Naive thymus-derived CD8-positive, alpha-beta T cell (primary cell): ENCODE results near the gene WNT10A. TPM values are rescaled to one million over a fixed set of nuclear protein-coding genes. Genes with fewer than 3 reads are reported as not detected.
"Not testable (repeated sequence)": the region's sequence is repeated elsewhere in the genome, so short reads cannot be mapped to it uniquely, and the experiment has no call there.

Source experiments
- ATAC-seq, 2 donors: fragments of 150-1000 bp; cut with Tn5 transposase in 1 of 2; sonication (Bioruptor Pico), chemical (Tn5 transposase) in 1 of 2; 1 replicate in 1 of 2; 2 replicates in 1 of 2; pipeline ENCODE4 v1.10.0; 2021; ENCODE audit warnings: mild to moderate bottlenecking in 2 of 2, moderate library complexity in 2 of 2
- POLR2A ChIA-PET: fragments of 350-600 bp; sonication (Branson Sonifier 250); formaldehyde crosslinking; loops from one replicate; lab custom pipeline; 2021; ENCODE audit warnings: antibody characterized with exemption; lab: Charles Lee
- DNase-seq, 10 donors: peaks; one replicate each; pipeline versions ENCODE4 v3.0.0 to v3.0.0-alpha.2; 2020 to 2022
- H3K27ac Mint-ChIP-seq, 10 donors: one replicate each; pipeline ENCODE4 v1.8.0; 2020 to 2022; ENCODE audit warnings: mild to moderate bottlenecking in 10 of 10, mixed read lengths in 10 of 10, moderate library complexity in 4 of 10, inconsistent platforms in 1 of 10
- H3K27me3 Mint-ChIP-seq, 5 donors: one replicate each; pipeline ENCODE4 v1.8.0; 2021 to 2022; ENCODE audit warnings: mixed read lengths in 5 of 5
- H3K36me3 Mint-ChIP-seq, 3 donors: one replicate each; pipeline ENCODE4 v1.8.0; 2020 to 2022; ENCODE audit warnings: mixed read lengths in 3 of 3, mild to moderate bottlenecking in 2 of 3, inconsistent platforms in 1 of 3
- H3K4me1 Mint-ChIP-seq, 4 donors: one replicate each; pipeline ENCODE4 v1.8.0; 2021 to 2022; ENCODE audit warnings: mixed read lengths in 4 of 4
- H3K4me3 Mint-ChIP-seq, 10 donors: one replicate each; pipeline ENCODE4 v1.8.0; 2020 to 2022; ENCODE audit warnings: mild to moderate bottlenecking in 10 of 10, mixed read lengths in 10 of 10, moderate library complexity in 6 of 10, inconsistent platforms in 1 of 10
- H3K9me3 Mint-ChIP-seq, 9 donors: one replicate each; pipeline ENCODE4 v1.8.0; 2020 to 2022; ENCODE audit warnings: mixed read lengths in 9 of 9, mild to moderate bottlenecking in 3 of 9, inconsistent platforms in 1 of 9, moderate library complexity in 1 of 9
- polyA plus RNA-seq, 3 donors: library from polyadenylated mRNA; unstranded; fragments of 300-500 nt; fragmentation: Illumina TruSeq; gene quantifications; one replicate each; pipeline ENCODE4 v1.2.3, GENCODE V29; 2021
- total RNA-seq, 8 experiments: library from RNA in 2 of 8; stranded (reverse) in 2 of 8; gene quantifications; one replicate each; pipeline ENCODE4 v1.2.3 and lab custom pipeline; 2021 to 2026

WNT10A gene
- total RNA-seq (1 to 10 TPM; 1.7 to 1.8 TPM), polyA plus RNA-seq (1 to 10 TPM in 2 of 3 donors, under 1 TPM in 1; 0.53 to 1.2 (median 1.1) TPM), total RNA-seq (lab: John Stamatoyannopoulos, UW) (0.96 to 4.6 (median 1.8) reads per million in 6 experiments)

DNA sequence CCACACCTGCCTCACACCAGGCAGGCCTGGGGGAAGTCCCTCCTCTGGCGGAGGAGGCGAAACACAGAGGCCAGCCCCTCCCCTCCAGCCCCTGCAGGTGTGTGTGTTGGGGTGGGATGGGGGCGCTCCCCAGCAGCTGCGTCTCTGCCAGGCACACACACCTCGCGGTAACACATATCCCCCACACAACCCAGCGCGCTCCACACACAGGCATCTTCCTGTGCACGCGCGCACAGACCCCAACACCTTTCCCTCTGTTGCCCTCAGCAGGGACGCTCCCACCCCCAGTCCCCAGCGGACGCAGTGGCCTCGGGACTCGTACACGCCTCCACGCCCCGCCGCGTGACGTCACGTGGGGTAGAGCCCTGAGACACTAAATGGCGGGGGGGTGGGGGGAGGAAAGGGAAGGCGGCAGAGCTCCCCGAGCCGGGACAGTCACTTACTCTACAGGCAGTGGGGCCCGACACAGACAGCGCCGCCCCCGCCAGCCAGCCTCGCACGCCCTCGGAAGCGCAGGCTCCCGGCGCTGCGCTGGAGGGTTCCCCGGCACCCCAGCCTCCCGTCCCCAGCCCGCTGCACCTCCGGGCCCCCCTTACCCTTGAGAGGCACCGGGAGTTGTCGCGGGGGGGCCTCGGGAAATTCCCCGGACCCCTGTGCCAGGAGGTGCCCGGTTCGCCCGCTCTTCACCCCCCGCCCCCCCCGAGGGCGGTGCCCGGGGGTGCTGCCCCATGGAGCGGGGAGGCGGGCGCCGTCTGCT lies at the start of gene WNT10A:
WNT10A (plus strand) TSS at position 751 of the 757 bp plus-strand sequence. CDS start 144 bp downstream, outside the sequence.
- peaks cover 34 to 66% (median 55%) of the 10 kb centered on the region in 4 donors for H3K4me1 Mint-ChIP-seq
- peak within 1 kb of the TSS; percentile 82 to 96 (median 88) for H3K4me3 Mint-ChIP-seq
- no peaks in the 10 kb centered on the region for H3K36me3 Mint-ChIP-seq
- DNase-seq (peak; percentile 71 to 94 (median 82)), ATAC-seq (peak; percentile 80 to 81)
- peak within 1 kb of the TSS; percentile 83 to 97 (median 94) for H3K27ac Mint-ChIP-seq
- H3K9me3 Mint-ChIP-seq, result no peaks in the 10 kb centered on the region
- POLR2A ChIA-PET, result interaction anchor here (0.6 to 13.6 kb wide), 4 partner anchors 8 to 26 kb away, joined by 3 to 331 read pairs (median 3); no protein-coding TSS in a partner anchor
- peaks cover 0 to 12% (median 9%) of the 10 kb centered on the region in 5 donors for H3K27me3 Mint-ChIP-seq

DNA sequence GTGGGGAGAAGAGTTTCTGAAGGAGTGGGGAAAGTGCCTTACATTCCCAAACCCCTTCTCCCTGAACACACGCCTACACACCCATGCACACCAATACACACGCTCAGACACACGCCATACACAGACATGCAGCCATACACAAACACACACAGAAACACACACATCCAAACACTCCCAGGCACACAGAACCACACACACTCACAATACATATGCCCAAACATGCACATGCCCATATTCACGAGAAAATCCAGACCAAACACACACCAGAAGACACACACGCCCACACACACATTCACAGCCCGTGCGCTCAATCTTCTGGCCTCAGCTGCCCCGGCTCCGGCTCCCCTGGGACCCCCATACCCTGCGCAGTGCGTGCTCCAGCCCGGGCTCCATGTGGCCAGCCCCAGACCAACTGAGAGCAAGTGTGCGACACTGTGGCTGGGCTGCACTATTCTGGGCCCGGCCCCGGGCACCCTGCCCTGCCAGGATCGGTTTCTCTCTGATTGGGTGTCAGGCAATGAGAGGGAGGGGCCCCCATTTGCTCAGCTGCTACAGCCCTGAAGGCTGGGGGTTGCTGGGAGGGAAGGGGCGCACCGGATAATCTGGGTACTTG lies 49.2 kb upstream of the WNT10A start, which contains the start of gene PRKAG3:
PRKAG3 (minus strand) TSS at position 426 of the 613 bp plus-strand sequence.
- no peak for ATAC-seq
- Mint-ChIP-seq H3K4me1 (no peaks in the 10 kb centered on the region), H3K27ac (no peak within 1 kb of the TSS), H3K9me3 (peaks cover 0 to 7% (median 0%) of the 10 kb centered on the region in 9 donors), H3K4me3 (no peak within 1 kb of the TSS), H3K27me3 (peaks cover 15 to 74% (median 46%) of the 10 kb centered on the region in 5 donors), H3K36me3 (peaks cover 0 to 4% (median 0%) of the 10 kb centered on the region in 3 donors)
- no peak for DNase-seq
- POLR2A ChIA-PET, result no interaction called here

DNA sequence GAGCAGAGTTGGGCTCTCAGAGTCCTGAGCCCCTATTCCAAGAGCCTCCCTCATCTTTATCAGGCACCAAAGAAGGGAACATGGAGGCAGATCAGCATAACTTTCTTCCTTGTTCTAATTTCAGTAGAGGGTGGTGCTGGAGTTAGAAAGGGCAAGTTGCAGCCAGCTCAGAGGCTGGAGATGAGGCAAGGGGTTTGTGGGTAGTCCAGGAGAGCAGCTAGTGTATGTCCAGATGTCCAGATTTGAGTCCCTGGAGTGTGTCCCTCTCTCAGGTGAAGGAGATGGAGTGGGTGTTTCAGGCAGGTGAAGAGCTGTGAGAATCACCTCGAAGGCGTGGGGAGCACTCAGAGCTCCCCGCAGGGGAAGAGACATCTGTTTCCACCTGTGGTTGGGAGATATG lies 48.6 kb upstream of the WNT10A start:
- Mint-ChIP-seq H3K27me3 (peaks cover 15 to 76% (median 44%) of the 10 kb centered on the region in 5 donors), H3K4me3 (no peak overlapping the region), H3K36me3 (peaks cover 0 to 7% (median 1%) of the 10 kb centered on the region in 3 donors), H3K27ac (no peak overlapping the region), H3K4me1 (no peaks in the 10 kb centered on the region), H3K9me3 (peaks cover 0 to 10% (median 4%) of the 10 kb centered on the region in 9 donors)
- POLR2A ChIA-PET, result no interaction called here
- no peak for DNase-seq
- ATAC-seq, result no peak

DNA sequence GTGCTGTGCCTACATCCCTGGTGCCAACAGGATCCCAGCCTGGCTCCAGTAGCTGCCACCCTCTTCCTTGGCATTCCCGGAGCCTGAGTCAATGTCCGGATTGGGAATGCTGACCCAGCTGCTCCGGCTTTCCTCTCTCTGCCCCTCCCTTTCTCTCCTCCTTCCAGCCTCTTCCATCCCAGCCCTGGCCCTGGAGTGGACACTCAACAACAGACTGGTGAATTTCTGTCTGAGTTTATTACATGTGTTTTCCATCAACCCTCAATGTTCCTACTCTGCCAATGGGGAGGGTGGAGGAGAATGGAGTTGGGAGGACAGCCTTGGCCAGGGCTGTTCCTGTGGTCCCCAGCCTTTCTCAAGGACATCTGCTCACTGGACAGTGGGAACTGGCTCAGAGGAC lies 48.1 kb upstream of the WNT10A start:
- H3K9me3 Mint-ChIP-seq, result peaks cover 2 to 15% (median 7%) of the 10 kb centered on the region in 9 donors
- no peak for ATAC-seq

DNA sequence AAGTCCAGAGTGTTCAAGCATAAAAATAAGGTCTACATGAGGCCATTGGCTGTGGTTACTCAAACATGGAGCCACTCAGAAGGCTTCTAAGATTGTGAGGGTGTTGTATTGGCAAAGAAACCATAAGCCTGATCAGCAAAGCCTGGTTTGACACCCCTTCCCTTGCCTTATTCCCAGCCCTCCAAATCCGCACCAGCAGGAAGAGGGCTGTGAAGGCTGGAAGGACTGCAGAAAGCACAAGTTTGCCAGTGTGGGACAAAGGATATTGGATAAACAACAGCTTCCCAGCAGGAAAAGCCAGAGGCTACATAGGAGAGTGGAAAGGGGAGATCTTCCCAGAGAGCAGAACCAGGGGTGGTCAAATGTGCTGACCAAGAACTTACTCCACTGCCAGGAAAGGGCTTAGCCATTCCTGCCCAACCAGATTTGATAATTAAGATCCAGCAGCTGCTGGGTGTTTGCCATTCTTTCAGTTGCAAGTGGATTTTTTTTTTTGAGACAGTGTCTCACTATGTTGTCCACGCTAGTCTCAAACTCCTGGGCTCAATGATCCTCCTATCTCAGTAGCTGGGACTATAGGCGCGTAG lies 47.5 kb upstream of the WNT10A start:
- POLR2A ChIA-PET, result no interaction called here
- H3K27ac Mint-ChIP-seq, result no peak overlapping the region
- H3K4me3 Mint-ChIP-seq, result no peak overlapping the region
- ATAC-seq (no peak), DNase-seq (no peak)
- peaks cover 3 to 21% (median 12%) of the 10 kb centered on the region in 9 donors for H3K9me3 Mint-ChIP-seq
- no peaks in the 10 kb centered on the region for H3K4me1 Mint-ChIP-seq
- H3K36me3 Mint-ChIP-seq, result peaks cover 0 to 17% (median 7%) of the 10 kb centered on the region in 3 donors
- H3K27me3 Mint-ChIP-seq, result peaks cover 19 to 75% (median 48%) of the 10 kb centered on the region in 5 donors

More for the DNA sequence above, 48.1 kb upstream of the WNT10A start:
- Mint-ChIP-seq H3K36me3 (peaks cover 0 to 11% (median 5%) of the 10 kb centered on the region in 3 donors), H3K27me3 (peaks cover 17 to 76% (median 43%) of the 10 kb centered on the region in 5 donors), H3K4me1 (no peaks in the 10 kb centered on the region), H3K4me3 (no peak overlapping the region), H3K27ac (no peak overlapping the region)
- POLR2A ChIA-PET, result no interaction called here
- no peak for DNase-seq

DNA sequence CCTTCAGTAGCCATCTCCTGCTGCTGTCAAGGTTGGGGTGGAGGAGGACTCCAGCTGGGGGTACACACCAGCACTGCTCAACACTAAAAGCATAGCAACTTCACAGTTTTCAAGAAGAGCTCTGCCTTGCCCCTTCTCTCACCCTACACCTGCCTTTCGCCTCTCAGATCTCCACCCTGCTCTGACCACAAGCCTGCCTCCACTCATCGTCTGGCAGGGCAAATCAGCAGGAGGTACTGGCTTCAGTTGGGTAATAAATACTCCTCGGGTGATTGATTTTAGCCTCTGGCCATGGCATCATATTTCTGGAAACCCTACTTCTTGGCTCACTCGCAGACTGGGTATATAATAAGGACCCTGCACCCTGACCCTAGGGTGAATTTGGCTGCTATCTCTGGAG lies 46.0 kb upstream of the WNT10A start:
- peaks cover 0 to 18% (median 7%) of the 10 kb centered on the region in 3 donors for H3K36me3 Mint-ChIP-seq
- H3K27me3 Mint-ChIP-seq, result peaks cover 27 to 72% (median 56%) of the 10 kb centered on the region in 5 donors
- POLR2A ChIA-PET, result no interaction called here
- no peak overlapping the region for H3K4me3 Mint-ChIP-seq
- H3K4me1 Mint-ChIP-seq, result no peaks in the 10 kb centered on the region
- H3K27ac Mint-ChIP-seq, result no peak overlapping the region
- H3K9me3 Mint-ChIP-seq, result peaks cover 3 to 21% (median 16%) of the 10 kb centered on the region in 9 donors
- DNase-seq (no peak), ATAC-seq (no peak)

DNA sequence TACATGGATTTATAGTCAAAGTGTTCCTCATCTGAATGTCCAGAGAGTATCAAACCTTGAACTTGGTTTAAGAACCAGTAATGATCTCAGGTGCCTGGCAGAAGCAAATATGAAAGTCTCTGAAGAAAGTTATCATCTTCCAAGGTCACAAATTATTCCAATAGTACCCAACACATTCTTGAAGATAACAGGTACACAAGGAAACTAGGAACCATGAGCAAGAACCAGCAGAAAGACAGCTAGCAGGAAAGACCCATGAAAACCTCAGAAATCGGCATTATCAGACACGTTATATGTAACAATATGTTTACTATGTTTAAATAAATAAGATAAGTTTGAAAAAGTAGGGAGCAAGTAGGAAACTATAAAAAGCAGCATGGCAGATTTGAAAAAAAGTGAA lies 43.2 kb upstream of the WNT10A start:
- peaks cover 27 to 64% (median 56%) of the 10 kb centered on the region in 5 donors for H3K27me3 Mint-ChIP-seq
- ATAC-seq (no peak), DNase-seq (no peak)
- H3K4me1 Mint-ChIP-seq, result no peaks in the 10 kb centered on the region
- H3K36me3 Mint-ChIP-seq, result peaks cover 0 to 14% (median 7%) of the 10 kb centered on the region in 3 donors
- POLR2A ChIA-PET, result no interaction called here
- H3K9me3 Mint-ChIP-seq, result peaks cover 3 to 21% (median 16%) of the 10 kb centered on the region in 9 donors
- no peak overlapping the region for H3K4me3 Mint-ChIP-seq
- no peak overlapping the region for H3K27ac Mint-ChIP-seq

DNA sequence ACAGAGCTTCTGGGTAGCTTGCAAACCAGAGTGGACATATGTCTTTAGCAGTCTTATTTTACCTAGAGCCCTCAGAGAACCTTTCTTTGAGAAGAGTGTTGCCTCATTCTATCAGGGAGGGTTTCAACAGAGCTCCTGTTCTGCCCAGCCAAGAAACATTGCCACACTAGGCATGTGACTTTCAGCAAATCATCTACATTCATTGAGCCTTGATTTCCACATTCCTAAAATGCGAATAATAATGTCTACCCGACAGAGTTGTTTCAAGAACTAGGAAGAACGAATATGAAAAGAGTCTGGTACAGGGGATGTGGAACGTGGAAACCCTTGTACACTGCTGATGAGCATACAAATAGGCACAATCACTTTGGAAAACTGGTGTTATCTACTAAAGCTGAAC lies 41.2 kb upstream of the WNT10A start:
- POLR2A ChIA-PET, result no interaction called here
- H3K9me3 Mint-ChIP-seq, result peaks cover 6 to 25% (median 16%) of the 10 kb centered on the region in 9 donors
- H3K4me3 Mint-ChIP-seq, result no peak overlapping the region
- H3K36me3 Mint-ChIP-seq, result peaks cover 0 to 21% (median 7%) of the 10 kb centered on the region in 3 donors
- peaks cover 22 to 52% (median 47%) of the 10 kb centered on the region in 5 donors for H3K27me3 Mint-ChIP-seq
- no peaks in the 10 kb centered on the region for H3K4me1 Mint-ChIP-seq
- ATAC-seq (no peak), DNase-seq (no peak)
- no peak overlapping the region for H3K27ac Mint-ChIP-seq

DNA sequence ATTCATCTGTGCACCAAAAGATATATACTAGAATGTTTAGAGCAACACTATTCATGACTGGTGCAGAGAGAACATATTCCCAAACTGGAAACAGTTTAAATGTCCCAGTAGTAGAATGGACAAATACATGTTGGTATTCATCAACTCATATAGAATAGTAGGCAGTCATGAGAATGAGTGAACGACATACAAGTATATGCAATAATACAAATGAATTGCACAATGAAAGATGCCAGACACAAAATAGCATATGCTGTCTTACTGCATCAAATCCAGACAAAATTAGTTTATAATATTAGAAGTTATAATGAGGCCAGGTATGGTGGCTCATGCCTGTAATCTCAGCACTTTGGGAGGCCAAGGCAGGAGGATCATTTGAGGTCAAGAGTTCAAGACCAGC lies 40.8 kb upstream of the WNT10A start:
- POLR2A ChIA-PET, result no interaction called here
- Mint-ChIP-seq H3K4me1 (no peaks in the 10 kb centered on the region), H3K27me3 (peaks cover 19 to 51% (median 44%) of the 10 kb centered on the region in 5 donors), H3K4me3 (no peak overlapping the region), H3K27ac (no peak overlapping the region), H3K9me3 (peaks cover 6 to 25% (median 16%) of the 10 kb centered on the region in 9 donors), H3K36me3 (peaks cover 0 to 21% (median 7%) of the 10 kb centered on the region in 3 donors)
- DNase-seq, result no peak
- ATAC-seq, result no peak

DNA sequence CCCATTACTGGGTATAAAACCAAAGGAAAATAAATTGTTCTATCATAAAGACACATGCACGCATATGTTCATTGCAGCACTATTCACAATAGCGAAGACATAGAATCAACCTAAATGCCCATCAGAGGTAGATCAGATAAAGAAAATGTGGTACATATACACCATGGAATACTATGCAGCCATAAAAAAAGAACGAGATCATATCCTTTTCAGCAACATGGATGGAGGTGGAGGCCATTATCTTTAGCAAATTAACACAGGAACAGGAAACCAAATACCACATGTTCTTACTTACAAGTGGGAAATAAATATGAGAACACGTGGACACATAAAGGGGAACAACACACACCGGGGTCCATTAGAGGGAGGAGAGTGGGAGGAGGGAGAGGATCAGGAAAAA lies 36.3 kb upstream of the WNT10A start:
- ATAC-seq, DNase-seq, H3K36me3 Mint-ChIP-seq, H3K4me3 Mint-ChIP-seq, H3K27ac Mint-ChIP-seq, H3K4me1 Mint-ChIP-seq, POLR2A ChIA-PET: not testable (repeated sequence)
- peaks cover 7 to 27% (median 23%) of the 10 kb centered on the region in 5 donors for H3K27me3 Mint-ChIP-seq
- peaks cover 0 to 11% (median 0%) of the 10 kb centered on the region in 9 donors for H3K9me3 Mint-ChIP-seq

DNA sequence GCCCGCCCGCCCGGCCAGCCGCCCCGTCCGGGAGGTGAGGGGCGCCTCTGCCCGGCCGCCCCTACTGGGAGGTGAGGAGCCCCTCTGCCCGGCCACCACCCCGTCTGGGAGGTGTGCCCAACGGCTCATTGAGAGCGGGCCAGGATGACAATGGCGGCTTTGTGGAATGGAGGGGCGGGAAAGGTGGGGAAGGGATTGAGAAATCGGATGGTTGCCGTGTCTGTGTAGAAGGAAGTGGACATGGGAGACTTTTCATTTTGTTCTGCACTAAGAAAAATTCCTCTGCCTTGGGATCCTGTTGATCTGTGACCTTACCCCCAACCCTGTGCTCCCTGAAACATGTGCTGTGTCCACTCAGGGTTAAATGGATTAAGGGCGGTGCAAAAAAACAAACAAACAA lies 33.7 kb upstream of the WNT10A start:
- not testable (repeated sequence) for H3K4me1 Mint-ChIP-seq, DNase-seq, H3K36me3 Mint-ChIP-seq, H3K27ac Mint-ChIP-seq, H3K4me3 Mint-ChIP-seq, ATAC-seq
- Mint-ChIP-seq H3K27me3 (peaks cover 12 to 27% (median 14%) of the 10 kb centered on the region in 5 donors), H3K9me3 (peaks cover 0 to 11% (median 0%) of the 10 kb centered on the region in 9 donors)
- POLR2A ChIA-PET, result interaction anchor here (0.6 to 0.7 kb wide), 2 partner anchors 136 to 447 kb away, joined by 3 read pairs; partner anchors contain the start of genes CTDSP1 and TTLL4

DNA sequence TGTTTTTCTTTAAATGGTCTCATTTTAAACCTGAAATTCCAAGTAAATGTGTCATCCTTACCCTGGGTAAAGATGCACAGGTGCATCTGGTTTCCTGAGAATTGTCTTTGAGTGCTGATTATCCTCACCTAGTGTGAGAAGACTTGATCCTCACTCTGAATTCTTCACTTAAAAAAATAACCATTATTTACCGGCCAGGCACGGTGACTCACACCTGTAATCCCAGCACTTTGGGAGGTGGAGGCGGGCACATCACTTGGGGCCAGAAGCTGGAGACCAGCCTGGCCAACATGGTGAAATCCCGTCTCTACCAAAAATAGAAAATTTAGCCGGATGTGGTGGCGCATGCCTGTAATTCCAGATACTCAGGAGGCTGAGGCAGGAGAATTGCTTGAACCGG lies 30.9 kb upstream of the WNT10A start:
- Mint-ChIP-seq H3K27ac (no peak overlapping the region), H3K4me1 (peaks cover 0 to 7% (median 1%) of the 10 kb centered on the region in 4 donors), H3K4me3 (no peak overlapping the region), H3K36me3 (no peaks in the 10 kb centered on the region), H3K9me3 (peaks cover 0 to 4% (median 0%) of the 10 kb centered on the region in 9 donors), H3K27me3 (peaks cover 15 to 45% (median 31%) of the 10 kb centered on the region in 5 donors)
- ATAC-seq (no peak), DNase-seq (no peak)
- POLR2A ChIA-PET, result interaction anchor here (0.5 kb wide), 1 partner anchor 403 kb away, joined by 3 read pairs; no protein-coding TSS in a partner anchor
